Measurements from ENCODE around the gene UNC13B.

The UNC13B gene

DNA sequence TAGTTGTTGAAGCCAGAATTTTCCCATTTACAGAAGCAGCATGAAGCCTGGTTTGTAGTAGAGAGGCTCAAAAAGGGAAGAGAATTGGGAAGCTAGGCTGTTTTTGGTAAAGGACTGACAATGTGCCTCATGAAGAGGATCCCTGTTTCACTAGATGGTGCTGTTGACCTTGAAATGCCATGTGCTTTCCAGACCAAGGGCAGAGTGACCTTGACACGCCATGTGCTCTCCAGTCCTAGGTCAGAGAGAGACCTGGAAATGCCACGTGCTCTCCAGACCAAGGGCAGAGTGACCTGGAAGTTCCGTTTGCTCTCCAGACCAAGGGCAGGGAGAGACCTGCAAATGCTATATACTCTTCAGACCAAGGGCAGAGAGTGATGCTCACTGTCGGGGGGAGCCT is 32.0 kb downstream of the UNC13B start:
- Histone ChIP-seq H3K27ac (ENCODE audit: low read depth, low read length, poor library complexity, severe bottlenecking) (no peak overlapping the region), H3K9me2 (ENCODE audit: low read depth, low read length) (no peaks in the 10 kb centered on the region), H3K27me3 (ENCODE audit: insufficient read depth, low read length) (no peaks in the 10 kb centered on the region), H3K9ac (ENCODE audit: low read length) (no peak overlapping the region), H3K36me3 (ENCODE audit: insufficient read depth, low read length) (no peaks in the 10 kb centered on the region), H2AFZ (ENCODE audit: low read length) (no peak overlapping the region), H4K20me1 (ENCODE audit: insufficient read depth, low read length) (no peaks in the 10 kb centered on the region), H3K4me2 (ENCODE audit: low read length) (no peak overlapping the region), H3K9me3 (ENCODE audit: low read length) (peaks cover 3% of the 10 kb centered on the region; the same call in 1 of the 2 replicates), H3F3A (ENCODE audit: insufficient read depth, low read length) (no peaks in the 10 kb centered on the region), H3K4me3 (ENCODE audit: low read depth, low read length, poor library complexity, severe bottlenecking) (no peak overlapping the region), H3K4me1 (ENCODE audit: insufficient read depth, low read length, severe bottlenecking) (no peaks in the 10 kb centered on the region), H3K79me2 (ENCODE audit: insufficient read depth, low read length) (no peaks in the 10 kb centered on the region)
- TF ChIP-seq, protein P1, sequence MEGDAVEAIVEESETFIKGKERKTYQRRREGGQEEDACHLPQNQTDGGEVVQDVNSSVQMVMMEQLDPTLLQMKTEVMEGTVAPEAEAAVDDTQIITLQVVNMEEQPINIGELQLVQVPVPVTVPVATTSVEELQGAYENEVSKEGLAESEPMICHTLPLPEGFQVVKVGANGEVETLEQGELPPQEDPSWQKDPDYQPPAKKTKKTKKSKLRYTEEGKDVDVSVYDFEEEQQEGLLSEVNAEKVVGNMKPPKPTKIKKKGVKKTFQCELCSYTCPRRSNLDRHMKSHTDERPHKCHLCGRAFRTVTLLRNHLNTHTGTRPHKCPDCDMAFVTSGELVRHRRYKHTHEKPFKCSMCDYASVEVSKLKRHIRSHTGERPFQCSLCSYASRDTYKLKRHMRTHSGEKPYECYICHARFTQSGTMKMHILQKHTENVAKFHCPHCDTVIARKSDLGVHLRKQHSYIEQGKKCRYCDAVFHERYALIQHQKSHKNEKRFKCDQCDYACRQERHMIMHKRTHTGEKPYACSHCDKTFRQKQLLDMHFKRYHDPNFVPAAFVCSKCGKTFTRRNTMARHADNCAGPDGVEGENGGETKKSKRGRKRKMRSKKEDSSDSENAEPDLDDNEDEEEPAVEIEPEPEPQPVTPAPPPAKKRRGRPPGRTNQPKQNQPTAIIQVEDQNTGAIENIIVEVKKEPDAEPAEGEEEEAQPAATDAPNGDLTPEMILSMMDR (IDR thresholded peaks at IDR 0.05; ENCODE audit: low read length): no peak; the same call in 1 of the 2 replicates
- TF ChIP-seq EZH2 (IDR thresholded peaks at IDR 0.05; ENCODE audit: borderline replicate concordance, low read length): no peak

DNA sequence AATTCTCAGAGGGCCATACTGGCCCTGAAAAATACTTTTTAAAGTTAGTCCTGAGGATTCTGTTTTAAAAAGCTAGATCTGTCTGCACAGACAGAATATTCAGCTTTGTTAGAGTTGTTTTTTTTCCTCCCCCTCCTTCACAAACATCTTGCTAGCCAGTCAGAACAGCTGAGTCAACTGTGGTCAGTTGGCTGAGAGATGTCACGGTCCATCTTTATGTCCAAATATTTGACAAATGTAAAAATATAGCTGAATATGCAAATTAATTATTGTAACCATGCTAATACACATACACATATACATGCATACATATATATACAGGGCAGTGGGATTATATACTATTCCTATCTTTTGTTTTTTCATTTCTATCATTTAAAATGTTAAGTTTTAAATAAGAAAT is 33.9 kb downstream of the UNC13B start:
- peaks cover 3% of the 10 kb centered on the region; the same call in 1 of the 2 replicates for H3K9me3 ChIP-seq (ENCODE audit: low read length)
- H3K9ac ChIP-seq (ENCODE audit: low read length): no peak overlapping the region
- no peaks in the 10 kb centered on the region for H3K79me2 ChIP-seq (ENCODE audit: insufficient read depth, low read length)
- TF ChIP-seq, protein P1 (IDR thresholded peaks at IDR 0.05; ENCODE audit: low read length): no peak
- no peak for TF ChIP-seq EZH2 (IDR thresholded peaks at IDR 0.05; ENCODE audit: borderline replicate concordance, low read length)
- H3K4me1 ChIP-seq (ENCODE audit: insufficient read depth, low read length, severe bottlenecking): no peaks in the 10 kb centered on the region
- H4K20me1 ChIP-seq (ENCODE audit: insufficient read depth, low read length): no peaks in the 10 kb centered on the region
- H3K36me3 ChIP-seq (ENCODE audit: insufficient read depth, low read length): no peaks in the 10 kb centered on the region
- H3K4me3 ChIP-seq (ENCODE audit: low read depth, low read length, poor library complexity, severe bottlenecking): no peak overlapping the region
- H3F3A ChIP-seq (ENCODE audit: insufficient read depth, low read length): no peaks in the 10 kb centered on the region
- H3K9me2 ChIP-seq (ENCODE audit: low read depth, low read length): no peaks in the 10 kb centered on the region
- no peak overlapping the region for H3K4me2 ChIP-seq (ENCODE audit: low read length)
- H3K27me3 ChIP-seq (ENCODE audit: insufficient read depth, low read length): no peaks in the 10 kb centered on the region
- no peak overlapping the region for H3K27ac ChIP-seq (ENCODE audit: low read depth, low read length, poor library complexity, severe bottlenecking)
- no peak overlapping the region for H2AFZ ChIP-seq (ENCODE audit: low read length)

DNA sequence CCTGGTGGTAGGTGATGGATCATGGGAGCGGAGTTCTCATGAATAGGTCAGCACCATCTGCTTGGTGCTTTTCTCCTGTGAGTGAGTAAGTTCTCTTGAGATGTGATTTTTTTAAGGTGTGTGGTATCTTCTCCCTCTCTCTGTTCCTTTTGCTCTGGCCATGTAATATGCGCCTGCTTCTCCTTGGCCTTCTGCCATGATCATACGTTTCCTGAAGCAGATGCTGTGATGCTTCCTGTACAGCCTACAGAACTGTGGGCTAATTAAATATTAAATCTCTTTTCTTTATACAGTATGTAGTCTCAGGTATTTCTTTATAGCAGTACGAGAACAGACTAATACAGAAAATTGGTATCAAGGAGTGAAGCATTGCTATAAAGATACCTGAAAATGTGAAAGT is 36.4 kb downstream of the UNC13B start:
- Histone ChIP-seq H3K4me1 (ENCODE audit: insufficient read depth, low read length, severe bottlenecking) (no peaks in the 10 kb centered on the region), H4K20me1 (ENCODE audit: insufficient read depth, low read length) (no peaks in the 10 kb centered on the region), H3K27ac (ENCODE audit: low read depth, low read length, poor library complexity, severe bottlenecking) (no peak overlapping the region), H3K79me2 (ENCODE audit: insufficient read depth, low read length) (no peaks in the 10 kb centered on the region), H3K9ac (ENCODE audit: low read length) (no peak overlapping the region), H3K36me3 (ENCODE audit: insufficient read depth, low read length) (no peaks in the 10 kb centered on the region), H3K9me2 (ENCODE audit: low read depth, low read length) (no peaks in the 10 kb centered on the region), H3K4me2 (ENCODE audit: low read length) (no peak overlapping the region), H3K27me3 (ENCODE audit: insufficient read depth, low read length) (no peaks in the 10 kb centered on the region), H3K4me3 (ENCODE audit: low read depth, low read length, poor library complexity, severe bottlenecking) (no peak overlapping the region), H3K9me3 (ENCODE audit: low read length) (no peaks in the 10 kb centered on the region; the same call in 1 of the 2 replicates), H2AFZ (ENCODE audit: low read length) (no peak overlapping the region), H3F3A (ENCODE audit: insufficient read depth, low read length) (no peaks in the 10 kb centered on the region)
- TF ChIP-seq, protein P1 (IDR thresholded peaks at IDR 0.05; ENCODE audit: low read length): no peak
- no peak for TF ChIP-seq EZH2 (IDR thresholded peaks at IDR 0.05; ENCODE audit: borderline replicate concordance, low read length)

All from OCI-LY1 (cell line).